ENCODE measurements around the gene SV2A. TPM values are rescaled to one million over a fixed set of nuclear protein-coding genes. Genes with fewer than 3 reads are reported as not detected.

Gene SV2A
- total and polyA plus RNA-seq, 2 donors (not counting 1 experiment from before 2014, with no cell fraction given), result 0.07 to 0.24 TPM

DNA sequence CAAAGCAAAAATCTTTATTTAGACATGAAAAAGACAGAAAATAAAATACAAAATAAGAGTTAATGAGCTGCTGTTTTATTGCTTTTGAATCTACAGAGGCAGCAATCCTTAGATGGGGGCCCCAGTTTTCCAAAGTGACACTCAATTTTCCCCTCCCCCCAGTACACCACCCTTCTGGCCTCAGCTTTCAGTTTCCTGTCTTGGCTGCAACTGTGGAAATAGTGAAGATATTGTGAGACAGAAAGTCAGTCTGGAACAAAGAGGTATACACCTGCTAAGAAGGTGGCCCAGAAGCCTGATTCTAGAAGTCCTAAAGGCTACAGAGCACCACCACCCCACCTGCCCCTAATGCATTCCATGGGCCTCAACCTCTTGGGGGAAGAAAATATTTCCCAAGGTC lies 20.1 kb upstream of the SV2A start:
- H3K27ac Mint-ChIP-seq, result no peak overlapping the region
- no peak for TF ChIP-seq EZH2 (IDR thresholded peaks at IDR 0.05; ENCODE audit: borderline replicate concordance, insufficient read depth, low read depth, low read length, poor library complexity, severe bottlenecking)
- TF ChIP-seq, protein P1, sequence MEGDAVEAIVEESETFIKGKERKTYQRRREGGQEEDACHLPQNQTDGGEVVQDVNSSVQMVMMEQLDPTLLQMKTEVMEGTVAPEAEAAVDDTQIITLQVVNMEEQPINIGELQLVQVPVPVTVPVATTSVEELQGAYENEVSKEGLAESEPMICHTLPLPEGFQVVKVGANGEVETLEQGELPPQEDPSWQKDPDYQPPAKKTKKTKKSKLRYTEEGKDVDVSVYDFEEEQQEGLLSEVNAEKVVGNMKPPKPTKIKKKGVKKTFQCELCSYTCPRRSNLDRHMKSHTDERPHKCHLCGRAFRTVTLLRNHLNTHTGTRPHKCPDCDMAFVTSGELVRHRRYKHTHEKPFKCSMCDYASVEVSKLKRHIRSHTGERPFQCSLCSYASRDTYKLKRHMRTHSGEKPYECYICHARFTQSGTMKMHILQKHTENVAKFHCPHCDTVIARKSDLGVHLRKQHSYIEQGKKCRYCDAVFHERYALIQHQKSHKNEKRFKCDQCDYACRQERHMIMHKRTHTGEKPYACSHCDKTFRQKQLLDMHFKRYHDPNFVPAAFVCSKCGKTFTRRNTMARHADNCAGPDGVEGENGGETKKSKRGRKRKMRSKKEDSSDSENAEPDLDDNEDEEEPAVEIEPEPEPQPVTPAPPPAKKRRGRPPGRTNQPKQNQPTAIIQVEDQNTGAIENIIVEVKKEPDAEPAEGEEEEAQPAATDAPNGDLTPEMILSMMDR (IDR thresholded peaks at IDR 0.05), result no peak
- CTCF ChIA-PET, result no interaction called here
- H3K4me3 Mint-ChIP-seq, result no peak overlapping the region
- H3K9me3 ChIP-seq (ENCODE audit: control extremely low read depth in 1 of 3, control insufficient read depth in 2 of 3, insufficient read depth in 1 of 3, low read length in 2 of 3), result no peaks in the 10 kb centered on the region
- H3K4me1 ChIP-seq (ENCODE audit: control insufficient read depth in 2 of 2, insufficient read depth in 2 of 2, low read length in 2 of 2), result no peaks in the 10 kb centered on the region
- no peak for ATAC-seq (ENCODE audit: low read depth)
- no peak overlapping the region for H3K4me3 ChIP-seq (ENCODE audit: control extremely low read depth in 1 of 5, extremely low read depth in 1 of 5, insufficient read depth in 1 of 5, low read depth in 2 of 5, low read length in 4 of 5)
- no peak overlapping the region for H2AFZ ChIP-seq (ENCODE audit: insufficient read depth, low read depth, low read length, poor library complexity, severe bottlenecking)
- H3K4me1 Mint-ChIP-seq, result no peaks in the 10 kb centered on the region
- H3K9me3 Mint-ChIP-seq (ENCODE audit: insufficient read depth), result no peaks in the 10 kb centered on the region
- H3K9ac ChIP-seq (ENCODE audit: low read length), result no peak overlapping the region
- H3K27ac ChIP-seq (ENCODE audit: low read length in 2 of 2), result no peak overlapping the region
- POLR2A ChIA-PET, result no interaction called here
- no peaks in the 10 kb centered on the region for H4K20me1 ChIP-seq (ENCODE audit: control insufficient read depth, insufficient read depth, low read length, poor library complexity, severe bottlenecking)
- H3K4me2 ChIP-seq (replicated peaks; ENCODE audit: low read depth, low read length, poor library complexity, severe bottlenecking), result no peak overlapping the region
- H3K27me3 ChIP-seq (replicated peaks in 1 of 4; ENCODE audit: control extremely low read depth in 1 of 4, control insufficient read depth in 3 of 4, insufficient read depth in 4 of 4, low read length in 3 of 4), result peaks cover 0 to 21% (median 2%) of the 10 kb centered on the region in 4 experiments
- no peak for DNase-seq
- H3K36me3 ChIP-seq (replicated peaks in 1 of 2; ENCODE audit: control extremely low read depth in 1 of 2, control insufficient read depth in 1 of 2, extremely low read depth in 1 of 2, insufficient read depth in 2 of 2, low read length in 1 of 2), result no peaks in the 10 kb centered on the region
- H3K27me3 Mint-ChIP-seq, result peaks cover 30% of the 10 kb centered on the region
- H3K79me2 ChIP-seq (ENCODE audit: control insufficient read depth, insufficient read depth, low read length), result no peaks in the 10 kb centered on the region
- intact Hi-C loops (cut with micrococcal nuclease), result no loop called here

DNA sequence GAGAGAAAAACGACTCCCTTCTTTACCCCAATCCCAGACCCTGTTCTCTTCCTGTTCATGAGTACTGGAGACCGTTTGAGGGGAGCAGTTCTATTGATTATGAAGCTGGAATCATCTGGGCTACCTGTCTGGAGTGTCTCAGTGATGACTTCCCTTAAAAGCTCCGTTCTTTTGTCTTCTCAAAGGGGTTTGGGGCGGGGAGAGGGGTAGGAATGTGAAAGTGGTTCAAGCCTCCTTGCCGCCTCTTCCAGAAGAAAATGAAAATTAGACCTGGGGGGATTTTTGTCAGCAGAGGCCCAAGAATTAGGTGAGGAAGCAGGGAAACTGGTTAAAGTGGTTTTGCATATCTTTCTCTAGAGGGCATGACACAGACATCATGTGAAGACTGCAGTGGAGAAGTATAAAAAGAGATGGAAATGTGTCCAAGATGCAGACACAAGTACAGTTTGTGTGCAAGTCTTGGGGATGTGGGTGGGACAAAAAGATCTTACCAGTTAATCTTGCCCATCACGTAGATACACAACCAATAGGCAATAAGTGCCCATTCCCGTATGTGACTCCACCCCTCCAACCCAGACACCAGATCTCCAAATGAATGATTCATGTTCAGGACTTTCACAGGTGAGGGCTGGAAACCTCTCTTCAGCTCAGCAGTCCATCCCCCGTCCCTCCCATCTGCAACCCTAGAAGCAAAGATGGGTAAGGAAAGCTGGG lies 19.5 kb upstream of the SV2A start:
- Mint-ChIP-seq H3K27me3 (peaks cover 33% of the 10 kb centered on the region), H3K27ac (no peak overlapping the region), H3K4me3 (no peak overlapping the region), H3K4me1 (no peaks in the 10 kb centered on the region), H3K9me3 (ENCODE audit: insufficient read depth) (no peaks in the 10 kb centered on the region)
- intact Hi-C loops (cut with micrococcal nuclease), result no loop called here
- no peaks in the 10 kb centered on the region for H3K79me2 ChIP-seq (ENCODE audit: control insufficient read depth, insufficient read depth, low read length)
- WGBS (ENCODE audit: insufficient coverage), result 73% methylated on average over 5 of the region's 8 CpGs
- TF ChIP-seq, protein P1 (IDR thresholded peaks at IDR 0.05), result no peak
- TF ChIP-seq EZH2 (IDR thresholded peaks at IDR 0.05; ENCODE audit: borderline replicate concordance, insufficient read depth, low read depth, low read length, poor library complexity, severe bottlenecking), result no peak
- ATAC-seq (ENCODE audit: low read depth) (no peak), DNase-seq (no peak)
- H4K20me1 ChIP-seq (ENCODE audit: control insufficient read depth, insufficient read depth, low read length, poor library complexity, severe bottlenecking), result no peaks in the 10 kb centered on the region
- H2AFZ ChIP-seq (ENCODE audit: insufficient read depth, low read depth, low read length, poor library complexity, severe bottlenecking), result no peak overlapping the region
- no peaks in the 10 kb centered on the region for H3K4me1 ChIP-seq (ENCODE audit: control insufficient read depth in 2 of 2, insufficient read depth in 2 of 2, low read length in 2 of 2)
- ChIA-PET CTCF (no interaction called here), POLR2A (no interaction called here)
- H3K27me3 ChIP-seq (replicated peaks in 1 of 4; ENCODE audit: control extremely low read depth in 1 of 4, control insufficient read depth in 3 of 4, insufficient read depth in 4 of 4, low read length in 3 of 4), result peaks cover 0 to 21% (median 2%) of the 10 kb centered on the region in 4 experiments
- H3K36me3 ChIP-seq (replicated peaks in 1 of 2; ENCODE audit: control extremely low read depth in 1 of 2, control insufficient read depth in 1 of 2, extremely low read depth in 1 of 2, insufficient read depth in 2 of 2, low read length in 1 of 2), result no peaks in the 10 kb centered on the region
- no peak overlapping the region for H3K4me3 ChIP-seq (ENCODE audit: control extremely low read depth in 1 of 5, extremely low read depth in 1 of 5, insufficient read depth in 1 of 5, low read depth in 2 of 5, low read length in 4 of 5)
- H3K27ac ChIP-seq (ENCODE audit: low read length in 2 of 2), result no peak overlapping the region
- no peak overlapping the region for H3K4me2 ChIP-seq (replicated peaks; ENCODE audit: low read depth, low read length, poor library complexity, severe bottlenecking)
- H3K9me3 ChIP-seq (ENCODE audit: control extremely low read depth in 1 of 3, control insufficient read depth in 2 of 3, insufficient read depth in 1 of 3, low read length in 2 of 3), result no peaks in the 10 kb centered on the region
- H3K9ac ChIP-seq (ENCODE audit: low read length), result no peak overlapping the region

Measured in B cell (primary cell).